ENCODE results near the gene PHYH.

DNA sequence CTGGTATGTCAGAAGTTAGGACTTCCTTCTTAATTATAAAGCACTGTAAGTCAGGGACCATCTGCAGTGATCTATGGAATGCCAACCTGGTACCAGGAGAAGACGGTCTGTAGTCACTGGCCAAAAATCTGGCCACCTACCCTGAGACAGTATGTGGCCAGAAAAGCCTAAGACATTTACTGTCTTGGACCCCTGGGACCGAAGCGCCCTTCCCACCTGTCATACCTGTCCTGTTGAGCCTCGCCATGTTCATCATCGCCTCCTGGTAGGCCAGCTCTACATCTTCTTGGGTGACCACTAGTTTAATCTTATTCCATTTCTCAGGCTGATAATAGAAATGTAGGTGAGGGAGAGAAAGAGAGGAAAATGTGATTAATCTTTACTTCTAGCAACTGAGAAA, 28.3 kb upstream of the PHYH start:
- TF ChIP-seq POLR2A (IDR thresholded peaks at IDR 0.05) = no peak
- TF ChIP-seq, protein P1, sequence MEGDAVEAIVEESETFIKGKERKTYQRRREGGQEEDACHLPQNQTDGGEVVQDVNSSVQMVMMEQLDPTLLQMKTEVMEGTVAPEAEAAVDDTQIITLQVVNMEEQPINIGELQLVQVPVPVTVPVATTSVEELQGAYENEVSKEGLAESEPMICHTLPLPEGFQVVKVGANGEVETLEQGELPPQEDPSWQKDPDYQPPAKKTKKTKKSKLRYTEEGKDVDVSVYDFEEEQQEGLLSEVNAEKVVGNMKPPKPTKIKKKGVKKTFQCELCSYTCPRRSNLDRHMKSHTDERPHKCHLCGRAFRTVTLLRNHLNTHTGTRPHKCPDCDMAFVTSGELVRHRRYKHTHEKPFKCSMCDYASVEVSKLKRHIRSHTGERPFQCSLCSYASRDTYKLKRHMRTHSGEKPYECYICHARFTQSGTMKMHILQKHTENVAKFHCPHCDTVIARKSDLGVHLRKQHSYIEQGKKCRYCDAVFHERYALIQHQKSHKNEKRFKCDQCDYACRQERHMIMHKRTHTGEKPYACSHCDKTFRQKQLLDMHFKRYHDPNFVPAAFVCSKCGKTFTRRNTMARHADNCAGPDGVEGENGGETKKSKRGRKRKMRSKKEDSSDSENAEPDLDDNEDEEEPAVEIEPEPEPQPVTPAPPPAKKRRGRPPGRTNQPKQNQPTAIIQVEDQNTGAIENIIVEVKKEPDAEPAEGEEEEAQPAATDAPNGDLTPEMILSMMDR (IDR thresholded peaks at IDR 0.05) = no peak

All from body of pancreas (tissue), 4 donors.